NCI-H2081 (cell line): Measurements from ENCODE around the gene HIRIP3.
"Not testable (repeated sequence)": the region's sequence is repeated elsewhere in the genome, so short reads cannot be mapped to it uniquely, and the experiment has no call there.

ENCODE experiments used
- DNase-seq, 2 experiments: peaks; one replicate each; lab custom pipeline; 2025; lab: John Stamatoyannopoulos, UW

Gene HIRIP3

DNA sequence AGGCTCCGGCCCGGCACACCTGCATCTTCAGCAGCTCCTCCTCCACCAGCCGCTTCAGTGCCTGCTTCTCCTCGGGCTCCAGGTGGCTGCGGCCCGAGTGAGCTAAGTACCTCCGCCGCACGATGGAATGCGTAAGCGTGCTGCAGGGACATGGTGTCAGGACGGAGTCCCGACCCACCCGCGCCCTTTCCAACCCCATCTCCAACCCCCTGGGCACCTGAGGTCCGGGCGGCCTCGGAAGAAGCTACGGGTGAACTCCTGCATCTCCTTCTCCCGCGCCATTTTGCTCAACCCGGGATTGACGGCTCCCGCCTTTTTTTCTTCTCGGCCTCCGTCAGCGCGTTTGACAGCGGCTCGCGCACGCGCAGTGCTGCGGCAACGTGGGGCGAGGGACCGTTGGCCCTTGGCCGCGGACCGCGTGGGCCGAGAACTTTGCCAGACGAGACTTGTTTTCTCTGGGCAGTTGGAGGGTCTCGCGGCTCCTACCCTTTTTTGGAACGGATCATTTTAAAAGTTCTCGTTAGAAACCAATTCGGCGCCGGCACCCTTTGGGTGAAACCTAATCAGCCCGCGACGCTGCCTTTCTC lies at the start of gene HIRIP3:
Gene HIRIP3, minus strand, starts transcription at position 294 of the 587 bp plus-strand sequence. Its CDS starts 12 bp downstream, at position 282.
- DNase-seq = peak; percentile 61 to 76

GRCh38 chr16:30041841-30042240 lies 46.4 kb upstream of the HIRIP3 start:
- peak in 1 of 2 experiments; percentile 14 for DNase-seq

- DNase-seq = not testable (repeated sequence)
Measured at GRCh38 chr16:30040690-30041089, 45.3 kb upstream of the HIRIP3 start.

DNA sequence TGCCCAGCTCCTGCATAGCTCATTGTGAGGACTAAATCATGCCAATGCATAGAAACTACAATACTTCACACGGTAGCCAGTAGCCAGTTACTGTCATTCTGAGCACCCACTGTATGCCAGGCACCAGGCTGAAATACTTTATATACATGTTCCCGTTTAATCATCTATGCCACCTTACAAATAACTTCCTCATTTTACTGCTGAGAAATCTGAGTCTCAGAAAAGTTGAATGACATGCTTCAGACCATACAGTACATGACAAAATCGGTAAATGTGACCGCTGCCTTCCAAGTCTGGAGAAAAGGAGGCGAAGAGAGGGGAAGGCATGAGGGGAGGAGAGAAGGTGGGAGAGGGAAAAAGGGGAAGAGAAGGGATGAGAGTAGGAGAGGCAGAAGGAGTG lies 44.8 kb upstream of the HIRIP3 start:
- DNase-seq = no peak

GRCh38 chr16:30033270-30033669 lies 37.9 kb upstream of the HIRIP3 start:
- DNase-seq = no peak

- peak; percentile 75 to 78 for DNase-seq
Measured at GRCh38 chr16:30032083-30032819, 36.8 kb upstream of the HIRIP3 start.

DNA sequence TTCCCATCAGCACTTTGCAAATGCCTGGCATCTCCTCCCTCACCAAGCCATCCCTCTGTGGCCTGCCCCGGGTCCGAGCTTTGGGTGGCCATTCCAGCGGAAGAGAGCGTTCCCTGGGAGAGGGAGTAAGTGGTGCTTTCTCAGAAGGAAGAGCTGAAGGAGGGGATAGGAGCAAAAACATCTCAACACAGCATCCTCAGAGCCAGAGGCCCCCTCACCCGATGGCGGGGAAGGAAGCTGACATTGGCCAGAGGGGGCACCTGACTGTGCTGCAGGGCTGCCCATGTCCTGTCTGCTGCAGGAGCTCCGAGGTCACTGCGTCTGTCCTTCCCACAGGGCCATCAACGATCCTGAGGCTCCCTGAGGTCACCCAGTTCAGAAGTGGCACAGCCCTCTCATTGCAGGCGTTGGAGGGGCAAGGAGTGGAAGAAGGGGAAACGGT lies 36.1 kb upstream of the HIRIP3 start:
- DNase-seq = no peak

GRCh38 chr16:30030841-30031413 lies 35.5 kb upstream of the HIRIP3 start, which contains the start of gene TLCD3B:
Gene TLCD3B, minus strand, starts transcription at chr16:30031271. Its CDS starts 744 bp downstream, at chr16:30030527.
- DNase-seq = peak in 1 of 2 experiments; percentile 20

GRCh38 chr16:30030011-30030685 lies 34.7 kb upstream of the HIRIP3 start:
- no peak for DNase-seq

- no peak for DNase-seq
Measured at GRCh38 chr16:30028438-30029076, 33.1 kb upstream of the HIRIP3 start.

DNA sequence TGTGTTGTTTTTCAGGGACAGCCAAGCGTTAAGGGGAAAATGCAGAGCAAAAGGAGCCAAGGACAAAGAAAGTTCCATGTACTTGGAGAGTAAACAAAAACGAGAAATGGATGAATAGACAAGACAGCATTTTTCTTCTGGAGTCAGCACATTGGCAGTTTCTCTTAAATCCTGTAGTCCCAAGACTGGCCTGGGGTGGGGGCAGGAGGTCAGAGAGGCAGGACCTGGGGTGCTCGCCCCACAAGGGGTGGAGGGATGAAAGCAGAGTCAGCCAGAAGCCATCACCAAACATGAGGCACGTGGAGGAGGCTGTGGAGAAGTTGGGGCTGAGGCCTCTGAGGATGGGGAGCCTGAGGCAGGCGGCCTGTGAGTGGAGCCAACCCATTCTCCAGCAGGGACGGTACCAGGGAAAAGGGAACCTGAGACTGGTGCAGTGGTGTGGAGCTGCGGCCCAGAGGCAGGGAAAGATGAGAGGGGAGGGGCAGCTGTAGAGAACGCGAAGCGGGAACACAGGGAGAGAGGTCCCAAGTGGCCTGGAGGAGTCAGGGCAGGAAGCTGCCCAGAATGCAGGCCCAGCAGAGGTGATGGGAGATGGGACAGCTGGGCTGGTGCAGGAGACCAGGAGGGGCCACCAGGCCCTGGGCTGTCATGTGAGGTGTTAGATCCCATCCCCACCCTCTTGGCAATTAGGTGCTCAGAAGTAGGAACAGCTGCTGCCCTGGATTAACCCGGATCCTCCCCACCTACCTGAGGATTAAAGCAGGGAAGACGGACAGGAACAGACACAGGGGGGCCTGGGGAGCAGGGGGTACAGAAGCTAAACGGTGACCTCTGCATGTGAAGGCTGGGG lies 32.4 kb upstream of the HIRIP3 start:
- no peak for DNase-seq

DNA sequence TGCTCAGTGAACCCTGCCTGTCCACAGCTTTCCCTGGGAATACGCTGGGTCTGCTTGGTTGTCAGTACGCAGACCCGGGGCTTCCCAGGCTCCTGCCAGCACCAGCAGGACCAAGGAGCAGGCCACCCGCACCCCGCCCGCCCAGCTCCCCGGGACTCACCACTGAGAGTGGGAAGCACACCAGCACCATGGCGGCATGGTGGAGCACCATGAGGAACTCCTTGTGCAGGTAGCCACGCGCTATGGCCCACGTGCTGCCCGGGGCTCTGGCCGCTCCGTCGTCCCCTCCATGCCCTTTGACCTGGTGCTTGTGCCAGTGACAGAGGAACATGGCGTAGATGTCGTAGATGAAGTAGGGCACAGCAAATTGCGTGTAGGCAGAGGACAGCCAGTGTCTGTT lies 31.0 kb upstream of the HIRIP3 start:
- DNase-seq = no peak

DNA sequence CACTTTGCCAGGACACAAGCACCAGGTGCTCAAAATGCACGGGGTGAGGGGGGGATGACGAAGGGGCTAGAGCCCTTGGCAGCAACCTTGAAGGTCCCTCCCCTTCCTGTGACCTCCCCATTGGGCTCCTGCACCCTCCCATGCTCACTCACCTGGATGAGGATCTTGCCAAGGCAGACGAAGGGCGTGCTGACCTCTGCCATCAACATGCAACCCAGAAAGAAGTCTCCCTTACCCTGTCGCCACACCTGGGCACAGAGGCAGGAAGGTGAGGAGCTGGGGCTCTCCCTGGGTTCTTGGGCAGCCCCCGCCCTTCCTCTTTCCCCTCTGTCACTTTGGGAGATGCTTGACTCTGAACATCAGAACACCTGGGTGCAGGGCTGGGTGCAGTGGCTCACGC lies 30.2 kb upstream of the HIRIP3 start:
- DNase-seq = no peak

DNA sequence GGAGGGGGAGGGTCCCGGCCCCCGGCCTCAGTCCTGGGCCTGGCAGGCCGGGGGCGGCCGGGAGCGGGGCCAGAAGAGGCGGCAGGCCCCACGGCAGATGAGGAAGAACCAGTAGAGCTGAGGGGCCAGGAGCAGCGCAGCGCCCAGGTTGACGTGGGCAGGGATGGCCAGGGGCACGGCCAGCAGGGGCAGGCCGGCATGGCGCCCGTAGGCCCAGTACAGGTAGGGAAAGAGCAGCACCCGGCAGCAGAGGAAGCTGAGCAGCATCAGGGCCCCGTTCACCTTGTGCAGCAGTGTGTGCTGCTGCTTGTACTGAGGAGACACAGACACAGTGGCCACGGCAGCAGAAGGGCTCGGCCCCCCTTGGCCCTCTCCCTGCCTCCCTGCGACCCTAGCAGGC lies 29.7 kb upstream of the HIRIP3 start:
- no peak for DNase-seq

GRCh38 chr16:30024451-30024850 lies 29.0 kb upstream of the HIRIP3 start:
- DNase-seq = no peak

GRCh38 chr16:30023586-30023985 lies 28.2 kb upstream of the HIRIP3 start:
- no peak for DNase-seq

DNA sequence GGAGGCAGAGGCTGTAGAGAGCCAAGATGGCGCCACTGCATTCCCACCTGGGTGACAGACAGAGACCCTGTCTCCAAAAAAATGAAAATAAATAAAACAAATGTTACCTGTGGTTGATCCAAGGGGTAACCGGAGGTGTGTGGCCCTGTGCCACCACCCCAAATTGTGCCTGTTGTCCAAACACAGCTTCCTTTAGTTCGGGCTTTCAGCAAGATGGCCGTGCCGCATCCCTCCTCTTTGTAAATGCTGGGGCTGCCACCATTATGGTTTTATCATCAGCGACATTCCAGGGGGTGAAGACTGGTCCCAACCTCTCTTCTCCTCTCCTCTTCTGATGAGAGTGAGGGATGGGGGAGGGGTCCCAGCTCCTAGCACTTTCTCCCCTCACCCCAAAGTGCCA lies 27.5 kb upstream of the HIRIP3 start, which contains the start of gene C16orf92:
Gene C16orf92, plus strand, starts transcription at position 312 of the 400 bp plus-strand sequence. CDS start 143 bp downstream, outside the sequence.
- DNase-seq = no peak

DNA sequence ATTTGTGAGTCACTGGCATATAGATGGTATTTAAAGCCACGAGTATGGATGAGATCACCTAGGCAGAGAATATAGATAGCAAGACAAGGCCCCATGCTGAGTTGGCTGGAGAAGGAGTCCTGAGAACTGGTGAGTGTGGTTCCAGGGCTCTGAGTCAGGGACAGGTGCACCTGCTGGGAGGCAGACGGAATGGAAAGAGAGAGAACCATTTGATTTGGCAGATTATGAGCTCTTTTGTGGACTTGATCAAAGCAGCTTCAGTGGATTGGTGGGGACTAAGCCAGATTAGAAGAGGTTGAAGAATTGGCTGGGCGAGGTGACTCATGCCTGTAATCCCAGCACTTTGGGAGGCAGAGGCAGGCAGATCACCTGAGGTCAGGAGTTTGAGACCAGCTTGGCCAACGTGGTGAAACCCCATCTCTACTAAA lies 23.3 kb upstream of the HIRIP3 start:
- DNase-seq = no peak

GRCh38 chr16:30017937-30018336 lies 22.5 kb upstream of the HIRIP3 start:
- DNase-seq = not testable (repeated sequence)

DNA sequence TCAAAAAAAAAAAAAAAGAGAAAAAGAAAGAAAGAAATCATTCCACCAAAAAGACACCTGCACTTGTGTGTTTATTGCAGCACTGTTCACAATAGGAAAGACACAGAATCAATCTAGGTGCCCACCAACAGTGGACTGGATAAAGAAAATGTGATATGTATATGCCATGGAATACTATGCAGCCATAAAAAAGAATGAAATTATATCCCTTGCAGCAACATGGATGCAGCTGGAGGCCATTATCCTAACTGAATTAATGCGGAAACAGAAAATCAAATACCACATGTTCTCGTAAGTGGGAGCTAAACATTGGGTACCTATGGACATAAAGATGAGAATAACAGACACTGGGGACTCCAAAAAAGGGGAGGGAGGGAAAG lies 21.9 kb upstream of the HIRIP3 start:
- DNase-seq = no peak
